GM12873 (cell line): ENCODE results near the gene CTSL.

Experiments
- CTCF ChIP-seq: IDR thresholded peaks from 2 replicates; pipeline ENCODE4 v1.5.1; 2012; ENCODE audit warnings: low read depth, mild to moderate bottlenecking, moderate library complexity, low read length, control low read depth; ENCODE audit not compliant: insufficient read depth; ENCODE audit errors: missing control alignments

Gene CTSL

GRCh38 chr9:87702921-87703320 lies 23.0 kb upstream of the CTSL start:
- no peak for TF ChIP-seq CTCF

GRCh38 chr9:87703636-87704276 lies 22.2 kb upstream of the CTSL start:
- no peak for TF ChIP-seq CTCF

DNA sequence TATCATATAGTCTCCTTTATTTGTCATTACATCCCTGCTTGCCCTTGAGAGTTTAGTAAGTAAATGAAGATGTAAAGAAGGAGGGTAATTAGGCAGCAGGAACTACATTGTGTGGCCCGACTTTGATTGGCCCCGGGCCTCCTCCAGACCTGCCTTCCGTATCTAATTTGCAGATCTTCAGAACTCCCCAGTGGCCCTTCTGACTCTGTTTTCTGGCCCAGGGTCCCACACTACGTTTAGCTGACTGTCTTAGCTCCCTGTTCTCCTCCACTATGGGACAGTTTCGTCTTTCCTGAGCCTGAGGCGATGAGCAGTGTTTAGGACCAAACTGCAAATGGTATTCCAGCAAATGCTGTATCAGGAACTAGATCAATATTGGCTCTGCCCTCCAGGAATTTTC lies 21.6 kb upstream of the CTSL start:
- no peak for TF ChIP-seq CTCF

DNA sequence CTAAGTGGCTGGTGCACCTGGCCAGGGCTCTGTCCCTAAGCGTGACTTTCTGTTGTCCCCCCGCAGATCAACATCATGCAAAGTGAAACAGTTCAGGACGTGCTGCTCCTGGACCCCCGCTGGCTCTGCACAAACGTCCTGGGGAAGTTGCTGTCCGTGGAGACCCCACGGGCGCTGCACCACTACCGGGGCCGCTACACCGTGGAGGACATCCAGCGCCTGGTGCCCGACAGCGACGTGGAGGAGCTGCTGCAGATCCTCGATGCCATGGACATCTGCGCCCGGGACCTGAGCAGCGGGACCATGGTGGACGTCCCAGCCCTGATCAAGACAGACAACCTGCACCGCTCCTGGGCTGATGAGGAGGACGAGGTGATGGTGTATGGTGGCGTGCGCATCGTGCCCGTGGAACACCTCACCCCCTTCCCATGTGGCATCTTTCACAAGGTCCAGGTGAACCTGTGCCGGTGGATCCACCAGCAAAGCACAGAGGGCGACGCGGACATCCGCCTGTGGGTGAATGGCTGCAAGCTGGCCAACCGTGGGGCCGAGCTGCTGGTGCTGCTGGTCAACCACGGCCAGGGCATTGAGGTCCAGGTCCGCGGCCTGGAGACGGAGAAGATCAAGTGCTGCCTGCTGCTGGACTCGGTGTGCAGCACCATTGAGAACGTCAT lies 19.7 kb upstream of the CTSL start:
- no peak for TF ChIP-seq CTCF

GRCh38 chr9:87707805-87708506 lies 18.0 kb upstream of the CTSL start:
- no peak for TF ChIP-seq CTCF

GRCh38 chr9:87708546-87708945 lies 17.4 kb upstream of the CTSL start:
- no peak for TF ChIP-seq CTCF

DNA sequence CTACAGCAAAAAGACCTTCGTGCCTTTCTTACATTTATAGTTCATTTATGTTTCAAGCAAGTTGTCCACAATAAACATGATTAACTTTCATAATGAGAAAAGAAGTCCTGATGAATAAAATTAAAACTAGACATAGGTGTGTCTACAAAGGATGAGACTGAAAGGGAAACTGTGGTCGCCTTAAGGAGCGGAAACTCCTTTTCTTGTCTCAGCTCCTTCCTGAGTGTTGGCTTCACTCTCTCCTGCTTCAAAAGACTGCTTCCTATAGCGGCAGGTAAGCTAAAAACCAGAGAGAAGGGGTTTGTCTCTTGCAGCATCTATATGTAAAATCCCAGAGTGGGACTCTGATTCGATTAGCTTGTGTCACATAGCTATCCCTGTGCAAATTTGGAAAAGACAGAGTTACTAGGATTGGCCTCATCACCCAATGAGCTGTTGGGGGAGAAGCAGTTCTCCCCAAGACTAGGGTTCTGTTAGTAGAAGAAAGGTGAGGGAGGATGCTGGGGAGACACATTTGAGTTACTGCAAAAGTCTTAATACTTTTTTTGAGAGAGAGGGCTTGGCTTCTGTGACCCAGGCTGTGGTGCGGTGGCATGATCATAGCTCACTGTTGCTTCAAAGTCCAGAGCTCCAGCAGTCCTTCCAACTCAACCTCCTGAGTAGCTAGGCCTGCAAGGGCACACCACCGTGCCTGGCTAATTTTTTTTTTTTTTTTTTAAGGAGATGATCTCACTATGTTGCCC lies 16.8 kb upstream of the CTSL start:
- no peak for TF ChIP-seq CTCF
